Cardiac muscle cell (in vitro differentiated cells and primary cell): Measurements from ENCODE around the gene TSTD1. TPM values are rescaled to one million over a fixed set of nuclear protein-coding genes. Genes with fewer than 3 reads are reported as not detected.
"Not testable (repeated sequence)": the region's sequence is repeated elsewhere in the genome, so short reads cannot be mapped to it uniquely, and the experiment has no call there.

Experiments used
- DNase-seq, 2 donors: peaks; one replicate each; pipeline versions ENCODE4 v3.0.0 to v3.0.0-alpha.2; 2010 to 2017; ENCODE audit warnings: low read depth in 1 of 2, low spot score in 1 of 2
- H3K27ac ChIP-seq: fragments of 200-600 bp; sonication (generic); 2 replicates; pipeline ENCODE4 v1.5.1; 2016
- H3K27me3 ChIP-seq: fragments of 200-600 bp; sonication (generic); 2 replicates; pipeline ENCODE4 v1.6.0; 2016; ENCODE audit warnings: control low read depth
- H3K36me3 ChIP-seq: fragments of 200-600 bp; sonication (generic); 2 replicates; pipeline ENCODE4 v1.5.1; 2016; ENCODE audit warnings: control low read depth
- H3K4me1 ChIP-seq: fragments of 200-600 bp; sonication (generic); 2 replicates; pipeline ENCODE4 v1.8.1; 2017; ENCODE audit warnings: low read depth, mild to moderate bottlenecking, mixed run types
- H3K4me3 ChIP-seq: fragments of 200-600 bp; sonication (generic); 2 replicates; pipeline ENCODE4 v1.5.1; 2016; ENCODE audit warnings: mild to moderate bottlenecking
- H3K9me3 ChIP-seq: fragments of 200-600 bp; sonication (generic); 2 replicates; pipeline ENCODE4 v1.5.1; 2017; ENCODE audit warnings: low read depth, mild to moderate bottlenecking, control low read depth
- CTCF ChIP-seq: IDR thresholded peaks from 2 replicates; pipeline ENCODE4 v1.5.1; 2012; ENCODE audit warnings: low read depth, mild to moderate bottlenecking, low read length
- polyA plus RNA-seq: library from polyadenylated mRNA; unstranded; fragments of >200 nt; fragmentation: Nextera tagmentation; extraction: Ambion mirVana; gene quantifications from 2 replicates; pipeline ENCODE4 v1.2.1, GENCODE V29; 2016
- total RNA-seq: library from RNA; depleted of rRNA; stranded (reverse); fragments of >200 nt; gene quantifications from 2 replicates; pipeline ENCODE4 v1.2.3, GENCODE V29; 2016

The TSTD1 gene
- total and polyA plus RNA-seq, 2 experiments from 2014 or later, result 262 to 448 TPM

GRCh38 chr1:161066694-161067093 lies 27.9 kb upstream of the TSTD1 start:
- H3K9me3 ChIP-seq, result no peaks in the 10 kb centered on the region
- TF ChIP-seq CTCF, result no peak
- DNase-seq, result no peak

GRCh38 chr1:161065681-161066080 lies 26.9 kb upstream of the TSTD1 start:
- H3K4me1 ChIP-seq, H3K9me3 ChIP-seq, DNase-seq, H3K36me3 ChIP-seq, H3K27ac ChIP-seq, H3K4me3 ChIP-seq, H3K27me3 ChIP-seq: not testable (repeated sequence)

More at GRCh38 chr1:161066694-161067093, 27.9 kb upstream of the TSTD1 start:
- Histone ChIP-seq H3K27ac (no peak overlapping the region), H3K4me1 (no peaks in the 10 kb centered on the region), H3K36me3 (no peaks in the 10 kb centered on the region), H3K4me3 (no peak overlapping the region), H3K27me3 (no peaks in the 10 kb centered on the region)

GRCh38 chr1:161063936-161064335 lies 25.2 kb upstream of the TSTD1 start:
- not testable (repeated sequence) for H3K4me3 ChIP-seq, H3K27me3 ChIP-seq, H3K36me3 ChIP-seq

GRCh38 chr1:161061419-161061818 lies 22.7 kb upstream of the TSTD1 start:
- DNase-seq, result no peak
- Histone ChIP-seq H3K36me3 (no peaks in the 10 kb centered on the region), H3K9me3 (no peaks in the 10 kb centered on the region), H3K27me3 (no peaks in the 10 kb centered on the region), H3K4me1 (no peaks in the 10 kb centered on the region), H3K4me3 (no peak overlapping the region), H3K27ac (no peak overlapping the region)
- TF ChIP-seq CTCF, result no peak

More at GRCh38 chr1:161063936-161064335, 25.2 kb upstream of the TSTD1 start:
- H3K9me3 ChIP-seq, H3K4me1 ChIP-seq, H3K27ac ChIP-seq, DNase-seq: not testable (repeated sequence)

GRCh38 chr1:161059293-161059692 lies 20.5 kb upstream of the TSTD1 start:
- Histone ChIP-seq H3K27me3 (no peaks in the 10 kb centered on the region), H3K27ac (no peak overlapping the region), H3K4me1 (no peaks in the 10 kb centered on the region), H3K4me3 (no peak overlapping the region), H3K9me3 (no peaks in the 10 kb centered on the region), H3K36me3 (no peaks in the 10 kb centered on the region)
- DNase-seq, result no peak
- no peak for TF ChIP-seq CTCF

GRCh38 chr1:161054805-161055204 lies 16.0 kb upstream of the TSTD1 start:
- Histone ChIP-seq H3K4me3 (no peak overlapping the region), H3K4me1 (no peaks in the 10 kb centered on the region), H3K9me3 (no peaks in the 10 kb centered on the region), H3K27ac (no peak overlapping the region), H3K27me3 (no peaks in the 10 kb centered on the region), H3K36me3 (no peaks in the 10 kb centered on the region)
- no peak for TF ChIP-seq CTCF
- DNase-seq, result no peak

- H3K4me3 ChIP-seq, result no peak overlapping the region
- no peak for TF ChIP-seq CTCF
- no peaks in the 10 kb centered on the region for H3K9me3 ChIP-seq
- no peak for DNase-seq
- no peaks in the 10 kb centered on the region for H3K4me1 ChIP-seq
- no peak overlapping the region for H3K27ac ChIP-seq
- H3K36me3 ChIP-seq, result no peaks in the 10 kb centered on the region
- H3K27me3 ChIP-seq, result no peaks in the 10 kb centered on the region
Observed at GRCh38 chr1:161054232-161054631, 15.5 kb upstream of the TSTD1 start.
